Stomach (tissue), 9 donors: ENCODE measurements around the gene STXBP6. TPM values are rescaled to one million over a fixed set of nuclear protein-coding genes. Genes with fewer than 3 reads are reported as not detected.

Source experiments
- DNase-seq, 2 donors: peaks; one replicate each; pipeline versions ENCODE4 v3.0.0 to v3.0.0-alpha.2; 2013 to 2019
- H3K27ac ChIP-seq, 5 donors: fragments of 200-600 bp in 4 of 5; sonication (generic) in 4 of 5; one replicate each; pipeline ENCODE4 v1.5.1; 2013 to 2019; ENCODE audit warnings: mild to moderate bottlenecking in 1 of 5, moderate library complexity in 1 of 5
- H3K27me3 ChIP-seq, 3 donors: fragments of 200-600 bp; sonication (generic); one replicate each; pipeline ENCODE4 v1.5.1; 2017 to 2019; ENCODE audit warnings: mixed run types in 1 of 3
- H3K36me3 ChIP-seq, 4 donors: fragments of 200-600 bp; sonication (generic); 1 replicate in 3 of 4; 2 replicates in 1 of 4; pipeline ENCODE4 v1.5.1; 2016 to 2019
- H3K4me1 ChIP-seq, 4 donors: fragments of 200-600 bp; sonication (generic); one replicate each; pipeline ENCODE4 v1.5.1; 2016 to 2019
- H3K4me3 ChIP-seq, 4 donors: fragments of 200-600 bp; sonication (generic) in 3 of 4; one replicate each; pipeline ENCODE4 v1.5.1; 2016 to 2019; ENCODE audit warnings: mild to moderate bottlenecking in 1 of 4
- H3K9me3 ChIP-seq, 4 donors: fragments of 200-600 bp; sonication (generic); one replicate each; pipeline ENCODE4 v1.5.1; 2016 to 2019
- CTCF ChIP-seq, 7 experiments: fragments of 450-650 bp in 4 of 7; fragments of 200-600 bp in 3 of 7; sonication (generic) in 3 of 7; IDR thresholded peaks; one replicate each; pipeline ENCODE4 v1.5.1; 2016 to 2019; ENCODE audit warnings: antibody characterized with exemption in 7 of 7, control low read depth in 2 of 7, mild to moderate bottlenecking in 1 of 7
- EP300 ChIP-seq: sonication (generic); formaldehyde crosslinking; IDR thresholded peaks from one replicate; pipeline ENCODE4 v1.6.1; 2017; ENCODE audit warnings: antibody characterized with exemption
- POLR2A ChIP-seq, 4 donors: fragments of 450-650 bp; IDR thresholded peaks; one replicate each; pipeline ENCODE4 v1.6.1; 2016; ENCODE audit warnings: antibody characterized with exemption in 4 of 4, control low read depth in 2 of 4, mild to moderate bottlenecking in 1 of 4, moderate library complexity in 1 of 4
- POLR2AphosphoS5 ChIP-seq, 3 donors: sonication (generic); formaldehyde crosslinking; IDR thresholded peaks; one replicate each; pipeline ENCODE4 v1.6.1; 2016; ENCODE audit warnings: antibody characterized with exemption in 3 of 3
- WGBS, 5 donors: extraction: QIAGEN DNeasy Blood & Tissue Kit in 3 of 5; methylation state at CpG; one replicate each; pipeline versions ENCODE4 v1.1.5 to v1.1.7; 2013 to 2018; 5-methylcytosine and 5-hydroxymethylcytosine counted together
- intact Hi-C: fragments of 100-400 bp; cut with DNase I; formaldehyde crosslinking; loops from one replicate; pipeline ENCODE4 v1.15.1; 2023; ENCODE audit warnings: low total_unique reads
- polyA plus RNA-seq, 3 donors: library from polyadenylated mRNA; stranded (reverse); fragments of 200-250 nt; gene quantifications; one replicate each; pipeline ENCODE4 v1.2.3, GENCODE V29; 2013
- total RNA-seq, 5 donors: library from RNA; depleted of rRNA; stranded (reverse); fragments of >200 nt; gene quantifications; one replicate each; pipeline versions ENCODE4 v1.1.0 to v1.2.3, GENCODE V29; 2014 to 2016
- donor health status: healthy with polysubstance abuse.
- donor health status: Bipolar disorder and iron deficiency.
- donor health status: healthy.

The STXBP6 gene
- total and polyA plus RNA-seq, 8 donors: 7.4 to 37.1 (median 15.2) TPM

GRCh38 chr14:24897793-24898192, 152.2 kb downstream of the STXBP6 start:
- Histone ChIP-seq H3K4me3 (no peak overlapping the region), H3K4me1 (peaks cover 0 to 25% (median 13%) of the 10 kb centered on the region in 4 donors), H3K36me3 (no peaks in the 10 kb centered on the region), H3K27ac (no peak overlapping the region), H3K27me3 (no peaks in the 10 kb centered on the region), H3K9me3 (no peaks in the 10 kb centered on the region)
- TF ChIP-seq POLR2A (IDR thresholded peaks at IDR 0.05): no peak
- no peak for TF ChIP-seq EP300
- no peak for TF ChIP-seq POLR2AphosphoS5 (IDR thresholded peaks at IDR 0.05)
- TF ChIP-seq CTCF (IDR thresholded peaks at IDR 0.05): no peak
- DNase-seq: no peak
- intact Hi-C loops: no loop called here
- WGBS, 5 donors: 81 to 95% (median 92%) methylated on average over 3 of the region's 3 CpGs

GRCh38 chr14:24895622-24896021, 154.3 kb downstream of the STXBP6 start:
- Histone ChIP-seq H3K27ac (peak overlapping the region in 1 of 5 donors; percentile 4), H3K27me3 (no peaks in the 10 kb centered on the region), H3K4me3 (no peak overlapping the region), H3K4me1 (peaks cover 0 to 22% (median 12%) of the 10 kb centered on the region in 4 donors), H3K36me3 (peaks cover 0 to 5% (median 0%) of the 10 kb centered on the region in 4 donors), H3K9me3 (peaks cover 0 to 6% (median 5%) of the 10 kb centered on the region in 4 donors)
- 49 to 67% (median 55%) methylated on average over 4 of the region's 4 CpGs for WGBS, 5 donors
- TF ChIP-seq EP300 (no peak), POLR2A (IDR thresholded peaks at IDR 0.05) (no peak), POLR2AphosphoS5 (IDR thresholded peaks at IDR 0.05) (no peak), CTCF (IDR thresholded peaks at IDR 0.05) (no peak)
- no peak for DNase-seq
- intact Hi-C loops: no loop called here

DNA sequence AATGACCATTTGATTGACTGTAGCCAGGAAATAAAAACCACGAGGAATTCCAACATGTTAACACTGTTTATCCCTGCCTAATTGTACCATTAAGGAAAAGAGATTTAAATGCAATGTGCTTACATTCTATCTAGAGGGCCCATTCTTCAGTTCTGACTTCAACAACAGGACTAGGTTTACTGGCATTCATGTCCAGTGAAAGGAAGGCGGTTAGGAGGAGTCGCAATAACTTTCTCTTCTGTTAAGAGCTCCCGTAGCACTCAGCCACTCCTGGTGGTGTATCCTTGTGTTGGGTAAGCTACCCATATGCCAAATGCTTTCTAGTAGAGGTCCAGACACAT, 154.7 kb downstream of the STXBP6 start:
- Histone ChIP-seq H3K27ac (peak overlapping the region in 1 of 5 donors; percentile 4), H3K4me1 (peaks cover 0 to 18% (median 9%) of the 10 kb centered on the region in 4 donors), H3K27me3 (no peaks in the 10 kb centered on the region), H3K9me3 (peaks cover 0 to 10% (median 8%) of the 10 kb centered on the region in 4 donors), H3K4me3 (no peak overlapping the region), H3K36me3 (peaks cover 0 to 6% (median 0%) of the 10 kb centered on the region in 4 donors)
- no peak for DNase-seq
- TF ChIP-seq POLR2AphosphoS5 (IDR thresholded peaks at IDR 0.05) (no peak), EP300 (no peak), CTCF (IDR thresholded peaks at IDR 0.05) (no peak), POLR2A (IDR thresholded peaks at IDR 0.05) (no peak)
- intact Hi-C loops: no loop called here
- WGBS, 5 donors: 52 to 66% (median 59%) methylated on average over 4 of the region's 4 CpGs

DNA sequence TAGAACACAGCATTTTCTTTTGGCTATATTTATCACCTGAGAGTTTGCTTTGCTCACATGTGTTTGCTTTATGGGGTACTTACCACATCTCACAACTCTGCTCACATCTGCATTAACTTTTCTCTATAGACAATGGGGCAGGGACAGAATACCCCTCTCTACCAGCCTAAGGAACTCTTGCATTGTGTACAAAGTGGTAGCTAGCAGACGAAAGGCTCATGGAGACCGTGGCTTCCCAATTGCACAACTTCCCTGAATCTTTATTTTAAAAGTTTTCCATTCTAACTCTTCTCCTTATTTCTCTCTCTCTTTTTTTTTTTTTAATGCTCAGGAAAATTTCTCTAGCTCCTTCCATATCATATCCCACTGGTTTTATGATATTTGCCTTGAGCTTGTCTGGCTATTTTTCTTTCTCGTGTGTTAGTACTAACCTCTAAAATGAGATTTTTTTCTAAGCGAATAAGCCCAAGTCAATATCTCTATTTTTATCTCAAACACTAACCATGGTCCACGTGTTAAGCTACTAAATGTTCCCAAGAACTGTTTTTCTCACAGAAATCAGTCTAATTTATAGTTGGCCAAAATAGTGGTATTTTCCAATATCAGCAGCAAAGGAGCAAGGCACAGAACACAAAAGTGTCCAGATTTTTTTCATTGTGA, 155.2 kb downstream of the STXBP6 start:
- H3K4me3 ChIP-seq: no peak overlapping the region
- no peak overlapping the region for H3K27ac ChIP-seq
- TF ChIP-seq EP300: no peak
- TF ChIP-seq CTCF (IDR thresholded peaks at IDR 0.05): no peak
- no peak for TF ChIP-seq POLR2A (IDR thresholded peaks at IDR 0.05)
- no peak for TF ChIP-seq POLR2AphosphoS5 (IDR thresholded peaks at IDR 0.05)
- 43 to 75% (median 64%) methylated on average over 5 of the region's 5 CpGs for WGBS, 5 donors
- peaks cover 0 to 6% (median 0%) of the 10 kb centered on the region in 4 donors for H3K36me3 ChIP-seq
- peaks cover 0 to 14% (median 6%) of the 10 kb centered on the region in 4 donors for H3K4me1 ChIP-seq
- peaks cover 0 to 12% (median 8%) of the 10 kb centered on the region in 4 donors for H3K9me3 ChIP-seq
- intact Hi-C loops: no loop called here
- DNase-seq: no peak
- no peaks in the 10 kb centered on the region for H3K27me3 ChIP-seq
